GM15510 (cell line): ENCODE data around the gene MPPED2.

Experiments
- POLR2A ChIP-seq: IDR thresholded peaks from 3 replicates; pipeline ENCODE4 v1.6.1; 2011; ENCODE audit warnings: borderline replicate concordance; ENCODE audit not compliant: insufficient read length; ENCODE audit errors: extremely low read depth

Gene MPPED2

DNA sequence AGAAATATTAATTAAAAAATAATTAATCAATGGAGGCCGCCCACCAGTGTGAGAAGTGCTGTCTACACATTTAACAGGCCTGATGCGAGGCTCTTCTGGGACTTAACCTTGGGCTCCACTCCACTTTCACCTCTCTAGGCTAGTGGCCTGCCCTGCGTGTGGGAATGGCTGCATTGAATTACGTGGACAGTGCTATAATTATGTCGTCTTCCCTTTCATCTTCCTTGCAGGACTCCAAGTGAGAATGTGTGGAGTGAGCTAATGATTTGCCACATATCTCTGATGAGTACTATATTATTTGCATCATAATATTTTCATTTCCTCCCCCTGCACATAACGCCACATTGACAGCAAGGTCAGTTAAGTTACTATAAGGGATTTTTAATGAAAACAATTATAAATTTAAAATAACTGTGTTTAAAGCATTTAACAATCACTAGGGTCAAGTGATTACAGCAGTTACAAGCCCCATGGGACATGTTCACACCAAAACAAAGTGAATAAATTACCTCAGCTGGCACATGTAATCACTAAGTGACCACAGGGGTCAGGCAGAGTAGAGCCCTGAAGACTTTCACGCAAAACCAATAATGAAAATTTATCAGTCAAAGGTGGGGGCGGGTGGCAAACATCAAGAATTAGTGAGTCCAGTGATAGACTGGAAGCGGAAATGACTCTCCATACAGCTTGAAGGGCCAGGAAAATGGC, 63.5 kb downstream of the MPPED2 start:
- no peak for TF ChIP-seq POLR2A

- TF ChIP-seq POLR2A = no peak
Observed at GRCh38 chr11:30521297-30522071, 64.7 kb downstream of the MPPED2 start.

DNA sequence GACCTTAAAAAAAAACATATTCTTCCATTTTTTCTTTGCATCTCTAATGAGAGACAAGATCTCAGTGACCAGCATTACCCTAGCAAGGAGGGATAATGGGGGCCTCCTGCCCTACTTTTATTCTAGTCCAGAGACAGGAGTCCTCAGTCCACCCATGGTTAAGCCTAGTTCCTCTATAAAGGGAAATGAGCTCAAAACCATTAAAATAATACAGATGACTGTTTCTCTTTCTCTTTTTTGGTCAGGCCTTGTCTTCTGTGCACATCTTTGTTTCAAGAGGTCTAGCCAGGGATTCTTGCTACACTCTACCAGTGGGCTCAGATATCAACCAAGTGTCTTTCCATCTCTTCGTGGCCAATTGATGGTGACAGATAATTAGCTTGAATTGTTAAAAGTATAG, 73.1 kb downstream of the MPPED2 start:
- TF ChIP-seq POLR2A = no peak

DNA sequence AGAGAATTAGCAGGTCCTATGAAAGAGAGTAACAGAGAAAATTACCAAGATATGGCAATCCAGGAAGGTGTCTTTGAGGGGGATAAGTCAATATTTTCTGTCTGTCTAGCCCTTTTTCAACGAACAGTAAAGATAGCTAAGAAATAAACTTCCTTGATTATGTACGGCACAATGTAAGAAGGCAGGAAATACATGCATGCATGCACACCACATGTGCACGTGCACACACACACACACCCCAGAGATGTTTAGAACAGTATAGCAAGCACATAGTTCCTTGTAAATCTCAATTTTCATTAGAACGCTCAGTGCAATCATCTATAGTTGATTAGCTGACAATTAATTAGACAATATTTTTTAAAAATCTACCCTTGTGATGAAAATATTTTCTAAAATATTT, 74.7 kb downstream of the MPPED2 start:
- TF ChIP-seq POLR2A = no peak

- no peak for TF ChIP-seq POLR2A
Observed at GRCh38 chr11:30510750-30511149, 75.4 kb downstream of the MPPED2 start.

DNA sequence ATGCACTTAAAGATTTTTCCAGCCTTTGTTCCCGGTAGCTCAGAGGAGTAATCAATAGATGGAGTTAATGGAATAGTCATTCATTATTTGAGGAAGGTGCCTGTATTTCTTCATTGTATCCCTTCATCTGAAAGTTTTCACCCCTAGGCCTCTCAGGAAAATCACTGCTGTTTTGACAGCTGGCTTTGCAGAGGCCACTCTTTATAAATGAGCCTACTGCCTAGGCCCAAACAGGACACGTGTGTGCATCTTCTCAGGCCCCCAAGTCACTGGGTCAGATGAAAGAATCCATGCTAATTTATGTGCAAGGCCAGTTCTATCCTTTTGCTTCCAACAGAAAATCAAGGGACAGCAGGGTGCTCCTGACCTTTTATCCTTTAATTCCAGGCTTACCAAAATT, 76.8 kb downstream of the MPPED2 start:
- no peak for TF ChIP-seq POLR2A

GRCh38 chr11:30508594-30508993, 77.6 kb downstream of the MPPED2 start:
- TF ChIP-seq POLR2A = no peak

DNA sequence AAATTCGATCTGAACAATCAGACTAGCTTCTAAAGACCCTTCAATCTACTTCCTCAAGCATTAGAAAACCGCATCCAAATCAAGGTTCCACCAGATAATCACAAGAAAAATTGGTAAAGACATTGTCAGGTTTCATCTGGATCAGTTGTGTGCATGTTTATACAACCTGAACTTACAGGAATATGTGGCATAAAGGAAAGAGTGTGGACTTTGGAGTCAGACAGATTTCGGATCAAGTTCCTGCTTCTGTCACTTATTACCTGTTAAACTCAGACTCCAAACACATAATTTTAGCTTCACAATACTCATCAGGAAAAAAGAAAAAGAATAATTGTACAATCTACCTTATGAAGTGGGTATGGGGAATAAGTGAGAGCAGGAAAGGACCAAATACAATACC, 80.5 kb downstream of the MPPED2 start:
- TF ChIP-seq POLR2A = no peak

DNA sequence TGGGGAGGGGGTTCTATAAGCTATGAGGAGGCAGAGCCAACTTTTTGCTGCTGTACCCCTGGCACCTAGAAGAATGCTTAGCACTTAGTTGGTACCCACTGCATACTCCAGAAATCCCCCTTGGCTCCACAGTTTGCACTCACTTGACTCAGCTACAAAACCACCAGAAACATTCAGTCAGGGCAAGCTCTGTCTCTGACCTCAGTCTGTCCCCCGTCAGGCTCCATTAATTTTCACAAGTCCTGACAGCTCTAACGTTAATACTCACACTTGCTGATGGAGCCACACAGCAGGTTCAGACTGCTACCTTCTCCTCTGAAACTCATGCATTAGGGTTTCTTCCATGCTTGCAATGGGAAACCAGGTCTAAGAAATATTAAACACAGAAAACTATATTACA, 81.7 kb downstream of the MPPED2 start:
- no peak for TF ChIP-seq POLR2A

DNA sequence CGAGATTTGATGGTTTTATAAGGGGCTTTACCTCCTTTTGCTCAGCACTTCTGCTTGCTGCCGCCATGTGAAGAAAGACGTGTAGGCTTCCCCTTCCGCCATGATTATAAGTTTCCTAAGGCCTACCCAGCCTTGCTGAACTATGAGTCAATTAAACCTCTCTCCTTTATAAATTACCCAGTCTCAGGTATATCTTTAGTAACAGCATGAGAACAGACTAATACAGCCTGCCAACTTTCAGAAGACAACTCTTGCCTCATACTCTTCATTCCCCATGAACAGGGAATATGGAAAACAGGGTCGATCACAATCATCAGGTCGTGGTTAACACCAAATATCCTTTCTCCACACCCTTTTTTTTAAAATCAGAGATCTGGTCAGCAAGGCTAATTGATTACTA, 83.0 kb downstream of the MPPED2 start:
- TF ChIP-seq POLR2A = no peak

DNA sequence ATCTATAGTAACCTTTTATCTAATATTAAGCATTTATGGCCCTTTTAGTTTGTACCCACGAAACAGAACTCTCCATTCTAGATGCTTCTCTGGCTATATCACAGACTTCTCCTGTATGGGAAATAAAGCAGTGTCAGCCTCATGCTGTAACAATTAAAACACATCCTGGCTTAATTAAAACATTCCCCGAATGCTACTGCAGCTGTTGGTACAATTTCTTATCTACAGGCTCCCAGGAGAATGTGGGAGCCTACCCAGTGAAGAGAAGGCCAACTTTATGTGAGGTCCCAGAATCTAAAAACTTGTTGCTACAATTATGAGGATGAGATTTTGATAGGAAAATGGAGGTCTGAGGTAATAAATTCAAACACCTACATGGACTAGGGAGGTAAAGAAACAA, 83.8 kb downstream of the MPPED2 start:
- TF ChIP-seq POLR2A = no peak

GRCh38 chr11:30501744-30502143, 84.4 kb downstream of the MPPED2 start:
- no peak for TF ChIP-seq POLR2A

DNA sequence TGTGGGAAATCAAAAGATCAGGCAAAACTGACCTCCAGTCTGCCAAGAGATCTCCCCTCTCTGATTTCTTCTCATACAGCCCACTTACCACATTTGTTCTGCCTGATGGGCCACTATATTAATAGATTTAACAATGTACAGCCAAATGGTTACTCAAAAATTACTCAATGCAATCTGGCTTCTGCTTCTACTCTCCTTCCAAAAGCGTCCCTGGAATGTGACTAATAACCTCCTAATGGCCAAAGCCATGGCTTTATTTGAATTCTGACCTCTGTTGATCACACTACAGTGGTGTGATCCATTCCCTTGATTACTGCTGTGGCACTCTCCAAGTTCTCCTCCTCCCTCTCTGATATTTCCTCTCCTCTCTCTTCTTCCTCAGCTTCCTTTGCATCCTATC, 86.2 kb downstream of the MPPED2 start:
- no peak for TF ChIP-seq POLR2A

DNA sequence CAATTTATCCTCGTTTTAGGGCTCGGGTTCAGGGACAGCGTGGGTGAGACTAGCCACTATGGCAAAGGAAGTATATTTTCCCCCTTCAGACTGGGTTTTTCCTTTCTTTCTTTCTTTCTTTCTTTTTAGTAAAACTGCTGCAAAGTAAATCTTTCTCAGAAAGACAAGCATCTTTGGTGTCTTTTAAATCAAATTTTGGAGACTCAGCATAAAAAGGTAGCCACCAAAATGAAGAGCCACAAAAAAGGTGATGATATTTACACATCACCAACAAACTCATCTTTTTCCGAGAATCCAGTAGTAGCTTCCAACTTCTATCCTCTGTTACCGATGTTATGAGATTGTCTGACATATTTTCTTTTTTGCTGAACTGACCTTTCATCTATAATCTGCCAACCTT, 88.6 kb downstream of the MPPED2 start:
- TF ChIP-seq POLR2A = no peak

GRCh38 chr11:30496935-30497334, 89.2 kb downstream of the MPPED2 start:
- TF ChIP-seq POLR2A = no peak

GRCh38 chr11:30495437-30495836, 90.7 kb downstream of the MPPED2 start:
- no peak for TF ChIP-seq POLR2A
